HG03039 (cell line): ENCODE results near the gene TWIST2.

Experiments used
- ATAC-seq: cut with Tn5 transposase; IDR thresholded peaks from one replicate; pipeline ENCODE4 v1.9.1; 2021; ENCODE audit warnings: mild to moderate bottlenecking, moderate library complexity; ENCODE audit not compliant: unreplicated experiment

The TWIST2 gene

GRCh38 chr2:238949710-238950345 is 101.9 kb downstream of the TWIST2 start:
- no peak for ATAC-seq

- no peak for ATAC-seq
Observed at GRCh38 chr2:238950551-238950950, 102.7 kb downstream of the TWIST2 start.

GRCh38 chr2:238952261-238952919 is 104.5 kb downstream of the TWIST2 start:
- ATAC-seq = no peak

- no peak for ATAC-seq
Observed at GRCh38 chr2:238954841-238955591, 107.1 kb downstream of the TWIST2 start.

GRCh38 chr2:238955648-238956531 is 108.0 kb downstream of the TWIST2 start:
- ATAC-seq = no peak

GRCh38 chr2:238956676-238957075 is 108.8 kb downstream of the TWIST2 start:
- no peak for ATAC-seq
